Peyer's patch (tissue), 4 donors: ENCODE results near the gene NACC1. TPM values are rescaled to one million over a fixed set of nuclear protein-coding genes. Genes with fewer than 3 reads are reported as not detected.
A peak's percentile ranks its signal among the peaks of the same experiment; 100 is the strongest.
"Not testable (repeated sequence)": the region's sequence is repeated elsewhere in the genome, so short reads cannot be mapped to it uniquely, and the experiment has no call there.

Experiments used
- DNase-seq, 3 donors: peaks; one replicate each; pipeline ENCODE4 v3.0.0-alpha.2; 2017 to 2019
- H3K27ac ChIP-seq, 4 donors: fragments of 200-600 bp; sonication (generic); one replicate each; pipeline ENCODE4 v1.5.1; 2016 to 2019
- H3K27me3 ChIP-seq, 2 donors: fragments of 200-600 bp; sonication (generic); one replicate each; pipeline ENCODE4 v1.5.1; 2019
- H3K36me3 ChIP-seq, 3 donors: fragments of 200-600 bp; sonication (generic); one replicate each; pipeline ENCODE4 v1.5.1; 2016 to 2019
- H3K4me1 ChIP-seq, 4 donors: fragments of 200-600 bp; sonication (generic); one replicate each; pipeline ENCODE4 v1.5.1; 2016 to 2019
- H3K4me3 ChIP-seq, 4 donors: fragments of 200-600 bp; sonication (generic); 1 replicate in 3 of 4; 2 replicates in 1 of 4; pipeline ENCODE4 v1.5.1; 2016 to 2019; ENCODE audit warnings: mild to moderate bottlenecking in 1 of 4
- H3K9me3 ChIP-seq, 4 donors: fragments of 200-600 bp; sonication (generic); one replicate each; pipeline ENCODE4 v1.5.1; 2016 to 2019; ENCODE audit warnings: mild to moderate bottlenecking in 1 of 4
- POLR2A ChIP-seq, 2 donors: fragments of 450-650 bp; IDR thresholded peaks; one replicate each; pipeline ENCODE4 v1.5.1; 2017; ENCODE audit warnings: antibody characterized with exemption in 2 of 2, mild to moderate bottlenecking in 2 of 2, moderate library complexity in 2 of 2
- total RNA-seq, 4 donors: library from RNA; depleted of rRNA; stranded (reverse); fragments of >200 nt; gene quantifications; one replicate each; pipeline ENCODE4 v1.1.0, GENCODE V29; 2016
- TF ChIP-seq, protein P1 (sequence below), 6 experiments: fragments of 450-650 bp in 4 of 6; fragments of 200-600 bp in 2 of 6; sonication (generic) in 1 of 6; IDR thresholded peaks; one replicate each; pipeline ENCODE4 v1.5.1; 2017 to 2019; ENCODE audit warnings: antibody characterized with exemption in 6 of 6, mild to moderate bottlenecking in 3 of 6, moderate library complexity in 1 of 6

Gene NACC1
- total RNA-seq, 4 donors from 2014 or later: 21.5 to 48.0 (median 37.1) TPM

DNA sequence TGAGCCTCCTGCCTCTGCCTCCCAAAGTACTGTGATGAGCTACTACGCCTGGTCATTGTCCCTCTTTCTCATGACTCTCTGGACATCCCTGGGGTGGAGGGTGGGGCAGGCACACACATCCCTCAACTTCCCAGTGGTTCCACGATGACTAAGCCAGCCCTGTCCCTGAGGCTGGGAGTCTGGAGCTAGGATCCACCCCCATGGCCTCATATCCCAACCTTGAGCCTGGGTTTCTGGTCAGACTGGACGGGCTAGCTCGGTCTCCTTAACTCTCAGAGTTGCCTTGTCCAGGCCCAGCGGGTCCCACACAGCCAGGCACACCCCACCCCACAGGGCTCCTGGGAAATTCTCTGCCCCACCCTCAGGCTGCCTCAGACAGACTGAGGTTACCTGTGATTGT, 51.7 kb downstream of the NACC1 start:
- TF ChIP-seq, protein P1, sequence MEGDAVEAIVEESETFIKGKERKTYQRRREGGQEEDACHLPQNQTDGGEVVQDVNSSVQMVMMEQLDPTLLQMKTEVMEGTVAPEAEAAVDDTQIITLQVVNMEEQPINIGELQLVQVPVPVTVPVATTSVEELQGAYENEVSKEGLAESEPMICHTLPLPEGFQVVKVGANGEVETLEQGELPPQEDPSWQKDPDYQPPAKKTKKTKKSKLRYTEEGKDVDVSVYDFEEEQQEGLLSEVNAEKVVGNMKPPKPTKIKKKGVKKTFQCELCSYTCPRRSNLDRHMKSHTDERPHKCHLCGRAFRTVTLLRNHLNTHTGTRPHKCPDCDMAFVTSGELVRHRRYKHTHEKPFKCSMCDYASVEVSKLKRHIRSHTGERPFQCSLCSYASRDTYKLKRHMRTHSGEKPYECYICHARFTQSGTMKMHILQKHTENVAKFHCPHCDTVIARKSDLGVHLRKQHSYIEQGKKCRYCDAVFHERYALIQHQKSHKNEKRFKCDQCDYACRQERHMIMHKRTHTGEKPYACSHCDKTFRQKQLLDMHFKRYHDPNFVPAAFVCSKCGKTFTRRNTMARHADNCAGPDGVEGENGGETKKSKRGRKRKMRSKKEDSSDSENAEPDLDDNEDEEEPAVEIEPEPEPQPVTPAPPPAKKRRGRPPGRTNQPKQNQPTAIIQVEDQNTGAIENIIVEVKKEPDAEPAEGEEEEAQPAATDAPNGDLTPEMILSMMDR (IDR thresholded peaks at IDR 0.05): no peak
- peak in 1 of 2 donors; percentile 10 for TF ChIP-seq POLR2A (IDR thresholded peaks at IDR 0.05)
- peaks cover 11 to 56% (median 24%) of the 10 kb centered on the region in 4 donors for H3K4me1 ChIP-seq
- H3K27ac ChIP-seq: peak overlapping the region; percentile 36 to 94 (median 62)

DNA sequence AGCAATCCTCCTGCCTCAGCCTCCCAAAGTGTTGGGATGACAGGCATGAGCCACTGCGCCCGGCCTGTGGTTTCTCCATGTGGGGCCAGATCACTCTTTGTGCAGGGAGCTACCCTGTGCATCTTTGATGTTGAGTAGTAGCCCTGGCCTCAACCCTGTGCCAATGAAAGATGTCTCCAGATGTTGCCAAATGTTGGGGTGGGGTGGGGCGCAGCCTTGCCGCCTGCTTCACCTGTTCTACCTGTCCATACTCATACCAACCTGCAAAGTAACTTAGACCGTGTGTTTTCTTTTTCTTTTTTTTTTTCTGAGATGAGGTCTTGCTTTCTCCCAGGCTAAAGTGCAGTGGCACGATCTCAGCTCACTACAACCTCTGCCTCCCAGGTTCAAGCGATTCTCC, 53.1 kb downstream of the NACC1 start:
- H3K27ac ChIP-seq: no peak overlapping the region
- no peak overlapping the region for H3K4me3 ChIP-seq
- no peaks in the 10 kb centered on the region for H3K9me3 ChIP-seq
- no peaks in the 10 kb centered on the region for H3K27me3 ChIP-seq
- no peak for DNase-seq
- H3K4me1 ChIP-seq: peaks cover 7 to 47% (median 20%) of the 10 kb centered on the region in 4 donors
- no peaks in the 10 kb centered on the region for H3K36me3 ChIP-seq
- TF ChIP-seq, protein P1 (IDR thresholded peaks at IDR 0.05): no peak
- no peak for TF ChIP-seq POLR2A (IDR thresholded peaks at IDR 0.05)

More for the DNA sequence above, 51.7 kb downstream of the NACC1 start:
- Histone ChIP-seq H3K27me3 (no peaks in the 10 kb centered on the region), H3K9me3 (no peaks in the 10 kb centered on the region), H3K4me3 (no peak overlapping the region), H3K36me3 (no peaks in the 10 kb centered on the region)
- DNase-seq: peak in 2 of 3 donors; percentile 54 to 77

DNA sequence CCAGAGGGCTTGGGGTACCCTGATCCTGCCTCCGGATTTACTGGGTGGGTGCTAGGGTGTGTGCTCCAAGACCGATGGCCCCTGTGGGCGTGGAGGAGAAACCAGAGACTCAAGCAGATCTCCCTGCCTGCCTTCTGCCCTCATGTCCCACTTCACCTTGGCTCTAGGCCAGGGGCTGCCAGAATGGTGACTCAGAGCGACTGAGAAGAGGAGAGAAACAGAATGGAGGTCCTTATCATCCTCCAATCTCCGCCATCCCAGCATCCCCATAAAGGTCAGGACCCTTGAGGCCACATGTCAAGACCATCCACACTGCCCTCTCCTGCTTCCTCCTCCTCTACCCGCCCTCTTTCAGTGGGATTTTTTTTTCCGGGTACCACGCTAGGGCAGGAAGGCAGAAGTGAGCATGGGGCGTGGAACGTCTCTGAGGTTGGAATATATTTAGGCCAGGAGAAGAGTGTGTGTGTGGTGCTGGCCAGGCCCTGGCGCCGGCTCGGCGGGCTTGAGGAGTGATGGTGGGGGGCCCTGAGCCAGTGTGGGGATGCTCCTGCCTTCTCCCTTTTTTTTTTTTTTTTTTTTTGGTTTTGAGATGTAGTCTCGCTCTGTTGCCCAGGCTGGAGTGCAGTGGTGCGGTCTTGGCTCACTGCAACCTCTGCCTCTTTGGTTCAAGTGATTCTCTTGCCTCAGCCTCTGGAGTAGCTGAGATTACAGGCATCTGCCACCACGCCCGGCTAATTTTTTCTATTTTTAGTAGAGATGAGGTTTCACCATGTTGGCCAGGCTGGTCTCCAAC, 54.5 kb downstream of the NACC1 start:
- peak; percentile 67 to 93 (median 84) for DNase-seq
- H3K4me1 ChIP-seq: peaks cover under 1 to 37% (median 15%) of the 10 kb centered on the region in 4 donors
- H3K27ac ChIP-seq: peak overlapping the region; percentile 55 to 85 (median 64)
- H3K27me3 ChIP-seq: no peaks in the 10 kb centered on the region
- no peaks in the 10 kb centered on the region for H3K9me3 ChIP-seq
- TF ChIP-seq, protein P1 (IDR thresholded peaks at IDR 0.05): no peak
- no peak for TF ChIP-seq POLR2A (IDR thresholded peaks at IDR 0.05)
- H3K4me3 ChIP-seq: peak overlapping the region in 2 of 4 donors; percentile 18 to 26
- no peaks in the 10 kb centered on the region for H3K36me3 ChIP-seq

DNA sequence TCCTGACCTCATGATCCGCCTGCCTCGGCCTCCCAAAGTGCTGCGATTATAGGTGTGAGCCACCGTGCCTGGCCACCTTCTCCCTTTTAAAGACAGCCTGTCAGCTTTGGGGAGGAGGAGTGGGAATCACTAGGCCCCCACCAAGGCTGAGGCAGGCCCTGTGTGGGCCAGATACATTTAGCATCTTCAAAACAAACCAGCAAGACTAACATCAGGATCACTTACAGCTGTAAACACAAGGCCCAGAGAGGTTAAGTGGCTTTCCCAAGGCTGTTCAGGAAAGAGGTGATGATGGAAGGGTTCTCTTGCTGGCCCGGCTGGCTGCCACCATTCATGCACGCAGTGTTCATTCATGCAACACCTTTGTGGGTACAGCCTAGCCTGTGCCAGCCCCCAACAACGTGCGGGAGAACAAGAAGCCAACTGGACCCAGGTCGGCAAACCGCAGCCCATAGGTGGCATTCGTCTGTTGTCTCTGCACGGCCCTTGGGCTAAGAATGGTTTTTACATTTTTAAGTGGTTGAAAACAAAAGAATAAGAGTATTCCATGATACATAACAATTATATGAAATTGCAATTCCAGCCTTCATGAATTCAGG, 55.2 kb downstream of the NACC1 start:
- Histone ChIP-seq H3K4me3 (no peak overlapping the region), H3K27me3 (no peaks in the 10 kb centered on the region), H3K9me3 (no peaks in the 10 kb centered on the region), H3K36me3 (no peaks in the 10 kb centered on the region), H3K4me1 (peaks cover 0 to 37% (median 14%) of the 10 kb centered on the region in 4 donors), H3K27ac (peak overlapping the region in 3 of 4 donors; percentile 17 to 68 (median 59))
- no peak for DNase-seq
- TF ChIP-seq POLR2A (IDR thresholded peaks at IDR 0.05): no peak
- TF ChIP-seq, protein P1 (IDR thresholded peaks at IDR 0.05): no peak

DNA sequence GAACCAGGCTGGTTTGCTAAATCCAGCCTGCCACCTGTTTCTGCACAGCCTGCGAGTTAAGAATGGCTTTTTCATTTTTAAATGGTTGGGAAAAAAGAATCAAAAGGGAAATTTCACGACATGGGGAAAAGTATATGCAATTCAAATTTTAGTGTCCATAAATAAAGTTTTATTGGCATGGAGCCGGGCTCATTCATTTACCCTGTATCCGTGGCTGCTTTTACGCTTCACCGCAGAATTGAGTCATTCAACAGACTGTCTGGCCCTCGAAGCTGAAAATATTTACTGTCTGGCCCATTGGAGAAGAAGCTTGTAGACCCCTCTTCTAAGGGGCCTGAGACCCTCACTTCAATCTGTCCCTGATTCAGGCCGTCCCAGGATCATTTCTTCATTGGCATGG, 58.3 kb downstream of the NACC1 start:
- no peak for DNase-seq
- H3K9me3 ChIP-seq: no peaks in the 10 kb centered on the region
- H3K27ac ChIP-seq: no peak overlapping the region
- H3K36me3 ChIP-seq: no peaks in the 10 kb centered on the region
- TF ChIP-seq POLR2A (IDR thresholded peaks at IDR 0.05): no peak
- TF ChIP-seq, protein P1 (IDR thresholded peaks at IDR 0.05): no peak
- no peak overlapping the region for H3K4me3 ChIP-seq
- no peaks in the 10 kb centered on the region for H3K27me3 ChIP-seq
- H3K4me1 ChIP-seq: peaks cover 0 to 17% (median 6%) of the 10 kb centered on the region in 4 donors

DNA sequence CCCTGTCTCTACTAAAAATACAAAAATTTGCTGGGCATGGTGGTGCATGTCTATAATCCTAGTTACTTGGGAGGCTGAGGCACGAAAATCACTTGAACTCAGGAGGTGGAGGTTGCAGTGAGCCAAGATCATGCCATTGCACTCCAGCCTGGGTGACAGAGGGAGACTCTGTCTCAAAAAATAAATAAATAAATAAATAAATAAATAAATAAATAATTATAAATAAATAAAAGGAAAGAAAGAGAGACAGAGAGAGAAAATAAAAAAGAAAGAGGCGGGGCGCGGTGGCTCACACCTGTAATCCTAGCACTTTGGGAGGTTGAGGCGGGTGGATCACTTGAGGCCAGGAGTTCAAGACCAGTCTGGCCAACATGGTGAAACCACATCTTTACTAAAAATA, 59.5 kb downstream of the NACC1 start:
- H3K27ac ChIP-seq, DNase-seq, H3K9me3 ChIP-seq, H3K36me3 ChIP-seq, H3K27me3 ChIP-seq, H3K4me3 ChIP-seq: not testable (repeated sequence)
- peaks cover 0 to 18% (median 2%) of the 10 kb centered on the region in 4 donors for H3K4me1 ChIP-seq

DNA sequence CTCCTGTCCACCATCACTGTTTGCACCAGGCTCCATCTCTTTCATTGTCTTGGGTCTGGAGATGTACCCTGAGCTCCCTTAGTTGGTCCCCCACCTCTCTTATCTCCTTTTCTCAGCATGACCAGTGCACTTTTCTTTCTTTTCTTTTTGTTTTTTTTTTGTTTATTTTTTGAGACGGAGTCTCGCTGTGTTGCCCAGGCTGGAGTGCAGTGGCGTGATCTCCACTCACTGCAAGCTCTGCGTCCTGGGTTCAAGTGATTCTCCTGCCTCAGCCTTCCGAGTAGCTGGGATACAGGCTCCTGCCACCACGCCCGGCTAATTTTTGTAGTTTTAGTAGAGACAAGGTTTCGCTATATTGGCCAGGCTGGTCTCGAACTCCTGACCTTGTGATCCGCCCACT, 60.2 kb downstream of the NACC1 start:
- not testable (repeated sequence) for H3K27me3 ChIP-seq, H3K36me3 ChIP-seq, DNase-seq, H3K9me3 ChIP-seq, H3K27ac ChIP-seq, H3K4me3 ChIP-seq
- H3K4me1 ChIP-seq: peaks cover 0 to 11% (median 0%) of the 10 kb centered on the region in 4 donors
